IMR-90 (cell line): ENCODE results near the gene ZNF565. TPM values are rescaled to one million over a fixed set of nuclear protein-coding genes. Genes with fewer than 3 reads are reported as not detected.

Experiments used
- ATAC-seq: fragments of 200-7000 bp; cut with Tn5 transposase; 2 replicates; pipeline ENCODE4 v1.9.1; 2020; ENCODE audit warnings: low read depth, mild to moderate bottlenecking, moderate library complexity
- BruUV-seq: library from RNA; stranded (reverse); fragments of 400-500 nt; replicated peaks from 2 replicates; lab custom pipeline; 2021; lab: Mats Ljungman, UMichigan
- CTCF ChIA-PET: fragments of 300-600 bp; formaldehyde crosslinking; extraction: SDS; loops from one replicate; lab custom pipeline; 2021; ENCODE audit warnings: antibody characterized with exemption; lab: Yijun Ruan, JAX
- POLR2A ChIA-PET: fragments of 300-600 bp; sonication (Branson Sonifier 250); formaldehyde crosslinking; loops from one replicate; lab custom pipeline; 2022; ENCODE audit warnings: antibody characterized with exemption; ENCODE audit not compliant: unreplicated experiment; lab: Charles Lee
- DNase-seq: peaks from one replicate; pipeline ENCODE4 v3.0.0; 2013
- H2AFZ ChIP-seq: replicated peaks from 2 replicates; pipeline ENCODE3; 2013; ENCODE audit warnings: low read length, mild to moderate bottlenecking; ENCODE audit not compliant: poor library complexity
- H2AK5ac ChIP-seq: 2 replicates; pipeline ENCODE4 v1.6.1; 2013; ENCODE audit warnings: low read depth, low read length, inconsistent platforms
- H2AK9ac ChIP-seq: replicated peaks from 2 replicates; pipeline ENCODE3; 2013; ENCODE audit warnings: mild to moderate bottlenecking, low read depth, low read length, moderate library complexity; ENCODE audit not compliant: poor library complexity
- H2BK120ac ChIP-seq: 2 replicates; pipeline ENCODE4 v1.6.1; 2013; ENCODE audit warnings: low read depth, low read length, inconsistent platforms
- H2BK15ac ChIP-seq: 3 replicates; pipeline ENCODE4 v1.6.1; 2013; ENCODE audit warnings: low read depth, low read length, inconsistent platforms
- H2BK20ac ChIP-seq: 2 replicates; pipeline ENCODE4 v1.6.1; 2013; ENCODE audit warnings: low read depth, mild to moderate bottlenecking, inconsistent platforms, low read length, moderate library complexity
- H2BK5ac ChIP-seq: 2 replicates; pipeline ENCODE4 v1.6.1; 2013; ENCODE audit warnings: mild to moderate bottlenecking, low read depth, low read length, inconsistent platforms; ENCODE audit not compliant: poor library complexity, severe bottlenecking
- H3K14ac ChIP-seq: replicated peaks from 2 replicates; pipeline ENCODE4 v1.6.1; 2013; ENCODE audit warnings: low read depth, low read length, inconsistent platforms
- H3K18ac ChIP-seq: 2 replicates; pipeline ENCODE4 v1.6.1; 2013; ENCODE audit warnings: low read depth, low read length, control low read depth
- H3K23ac ChIP-seq: 2 replicates; pipeline ENCODE4 v1.6.1; 2013; ENCODE audit warnings: low read depth, low read length, inconsistent platforms
- H3K27ac ChIP-seq: 2 replicates; pipeline ENCODE4 v1.5.1; 2013; ENCODE audit warnings: mild to moderate bottlenecking, control low read depth, low read length; ENCODE audit not compliant: insufficient read depth
- H3K27me3 ChIP-seq: 2 replicates; pipeline ENCODE4 v1.6.1; 2013; ENCODE audit warnings: low read length; ENCODE audit not compliant: control insufficient read depth, insufficient read depth
- H3K36me3 ChIP-seq: 2 replicates; pipeline ENCODE4 v1.6.1; 2013; ENCODE audit warnings: low read length, mixed read lengths; ENCODE audit not compliant: control insufficient read depth, insufficient read depth
- H3K4ac ChIP-seq: 2 replicates; pipeline ENCODE4 v1.6.1; 2013; ENCODE audit warnings: low read depth, low read length, inconsistent platforms
- H3K4me1 ChIP-seq: 2 replicates; pipeline ENCODE4 v1.6.1; 2013; ENCODE audit warnings: low read length, mixed read lengths; ENCODE audit not compliant: control insufficient read depth, insufficient read depth
- H3K4me2 ChIP-seq: 2 replicates; pipeline ENCODE4 v1.6.1; 2013; ENCODE audit warnings: low read depth, mild to moderate bottlenecking, control low read depth, low read length, moderate library complexity
- H3K4me3 ChIP-seq: 2 replicates; pipeline ENCODE4 v1.5.1; 2013; ENCODE audit warnings: low read depth, mild to moderate bottlenecking, control low read depth, low read length, moderate library complexity; ENCODE audit not compliant: insufficient read depth
- H3K56ac ChIP-seq: 2 replicates; pipeline ENCODE4 v1.6.1; 2013; ENCODE audit warnings: low read length, inconsistent platforms; ENCODE audit not compliant: insufficient read depth; ENCODE audit errors: extremely low read depth
- H3K79me1 ChIP-seq, 2 experiments: 2 replicates each; pipeline ENCODE4 v1.6.1; 2013; ENCODE audit warnings: low read length in 2 of 2, inconsistent platforms in 1 of 2, low read depth in 1 of 2
- H3K9ac ChIP-seq: 2 replicates; pipeline ENCODE4 v1.6.1; 2013; ENCODE audit warnings: low read depth, low read length, control low read depth
- H3K9me1 ChIP-seq: 2 replicates; pipeline ENCODE4 v1.6.1; 2013; ENCODE audit warnings: low read length, inconsistent platforms; ENCODE audit not compliant: insufficient read depth
- H3K9me3 ChIP-seq: 2 replicates; pipeline ENCODE4 v1.6.1; 2013; ENCODE audit warnings: low read length; ENCODE audit not compliant: control insufficient read depth, insufficient read depth
- H4K20me1 ChIP-seq: 2 replicates; pipeline ENCODE4 v1.6.1; 2013; ENCODE audit warnings: low read length, inconsistent platforms; ENCODE audit not compliant: insufficient read depth
- H4K5ac ChIP-seq: 2 replicates; pipeline ENCODE4 v1.6.1; 2013; ENCODE audit warnings: mild to moderate bottlenecking, low read depth, low read length, control low read depth
- H4K8ac ChIP-seq, 2 experiments: 2 replicates each; pipeline ENCODE4 v1.6.1; 2013; ENCODE audit warnings: low read depth in 2 of 2, low read length in 2 of 2, control low read depth in 1 of 2, inconsistent platforms in 1 of 2
- H4K91ac ChIP-seq: 2 replicates; pipeline ENCODE4 v1.6.1; 2013; ENCODE audit warnings: low read depth, low read length, inconsistent platforms; ENCODE audit not compliant: insufficient read depth
- BHLHE40 ChIP-seq: fragments of 150-350 bp; IDR thresholded peaks from 2 replicates; pipeline ENCODE4 v1.6.1; 2016; ENCODE audit warnings: mild to moderate bottlenecking, low read depth, low read length
- CEBPB ChIP-seq: IDR thresholded peaks from 2 replicates; pipeline ENCODE4 v1.6.1; 2012; ENCODE audit warnings: low read depth, low read length, improper control_type of control experiment
- CHD1 ChIP-seq: IDR thresholded peaks from 2 replicates; pipeline ENCODE4 v1.6.1; 2012; ENCODE audit warnings: low read depth, low read length, improper control_type of control experiment
- CTCF ChIP-seq: conservative IDR thresholded peaks from 2 replicates; pipeline ENCODE4 v1.5.1; 2012; ENCODE audit warnings: mild to moderate bottlenecking, low read depth, low read length, improper control_type of control experiment
- FOS ChIP-seq: fragments of 150-350 bp; IDR thresholded peaks from 2 replicates; pipeline ENCODE4 v1.6.1; 2016; ENCODE audit warnings: low read depth, low read length
- MAFK ChIP-seq: IDR thresholded peaks from 2 replicates; pipeline ENCODE4 v1.6.1; 2012; ENCODE audit warnings: low read depth, low read length, improper control_type of control experiment
- MAZ ChIP-seq: IDR thresholded peaks from 2 replicates; pipeline ENCODE4 v1.6.1; 2012; ENCODE audit warnings: low read depth, mild to moderate bottlenecking, low read length, improper control_type of control experiment, moderate library complexity, borderline replicate concordance
- MXI1 ChIP-seq: IDR thresholded peaks from 2 replicates; pipeline ENCODE4 v1.6.1; 2012; ENCODE audit warnings: low read depth, mild to moderate bottlenecking, low read length, moderate library complexity, borderline replicate concordance
- NFE2L2 ChIP-seq: fragments of 150-350 bp; IDR thresholded peaks from 2 replicates; pipeline ENCODE4 v1.6.1; 2016; ENCODE audit warnings: low read depth, mild to moderate bottlenecking, low read length
- POLR2A ChIP-seq: IDR thresholded peaks from 2 replicates; pipeline ENCODE4 v1.6.1; 2012; ENCODE audit warnings: mild to moderate bottlenecking, low read depth, low read length
- RAD21 ChIP-seq: IDR thresholded peaks from 2 replicates; pipeline ENCODE4 v1.6.1; 2012; ENCODE audit warnings: low read length, improper control_type of control experiment
- RCOR1 ChIP-seq: IDR thresholded peaks from 2 replicates; pipeline ENCODE4 v1.6.1; 2012; ENCODE audit warnings: mild to moderate bottlenecking, low read length, improper control_type of control experiment; ENCODE audit not compliant: insufficient replicate concordance
- RFX5 ChIP-seq: IDR thresholded peaks from 2 replicates; pipeline ENCODE4 v1.8.0; 2012; ENCODE audit warnings: low read depth, mild to moderate bottlenecking, low read length, moderate library complexity
- SMC3 ChIP-seq: fragments of 150-350 bp; IDR thresholded peaks from 2 replicates; pipeline ENCODE4 v1.6.1; 2016; ENCODE audit warnings: low read depth, mild to moderate bottlenecking, antibody characterized with exemption, low read length, moderate library complexity
- WGBS, 2 experiments: methylation state at CpG; one replicate each; pipeline versions ENCODE4 v1.1.5 to v1.1.7; 2013; ENCODE audit warnings: missing lambda C conversion rate in 2 of 2; ENCODE audit not compliant: insufficient read length in 1 of 2; ENCODE audit errors: extremely low coverage in 2 of 2; 5-methylcytosine and 5-hydroxymethylcytosine counted together
- dilution Hi-C: fragments of 300-500 bp; cut with HindIII; formaldehyde crosslinking; loops from one replicate; pipeline ENCODE4 v1.14.3; 2018; ENCODE audit warnings: low sequenced_read_pairs; ENCODE audit not compliant: unreplicated experiment
- in situ Hi-C: fragments of 300-500 bp; cut with MboI; formaldehyde crosslinking; loops from 3 replicates; pipeline ENCODE4 v1.14.3; 2019; ENCODE audit warnings: low sequenced_read_pairs, inconsistent platforms, mixed read lengths
- intact Hi-C: fragments of 100-400 bp; cut with micrococcal nuclease; formaldehyde crosslinking; loops from 2 replicates; pipeline ENCODE4 v1.10.0; 2022
- polyA plus RNA-seq, 3 experiments: library from polyadenylated mRNA; depleted of rRNA; stranded (reverse); fragments of >200 nt; gene quantifications; 2 replicates each; pipeline ENCODE4 v1.2.3, GENCODE V29; 2012; ENCODE audit warnings: low replicate concordance in 1 of 3
- total RNA-seq: library from RNA; depleted of rRNA; stranded (reverse); fragments of >200 nt; gene quantifications from 2 replicates; pipeline ENCODE4 v1.2.3, GENCODE V29; 2012

Gene ZNF565
- total and polyA plus RNA-seq, 2 of the 4 experiments (the other 2 are of a cell fraction): 2.3 to 7.5 TPM

DNA sequence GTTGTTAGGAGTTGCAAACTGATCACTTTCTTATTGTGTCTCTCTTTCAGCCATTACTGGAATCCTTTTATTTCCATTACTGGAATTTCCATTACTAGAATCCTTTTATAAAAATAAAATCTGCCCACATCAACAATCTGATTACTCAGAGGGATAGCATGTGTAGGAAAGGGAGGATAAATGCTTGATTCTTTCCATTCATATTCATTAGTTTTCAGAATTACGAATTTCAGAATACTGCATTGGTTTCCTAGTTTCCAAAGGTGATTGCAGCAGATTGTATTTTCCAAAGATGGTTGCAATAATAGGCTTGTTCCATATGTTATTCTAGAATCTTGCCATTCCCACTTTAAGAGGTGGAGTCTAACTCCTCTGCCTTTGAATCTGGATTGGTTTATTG is 37.6 kb upstream of the ZNF565 start:
- no peaks in the 10 kb centered on the region for H3K36me3 ChIP-seq
- ChIA-PET CTCF (no interaction called here), POLR2A (no interaction called here)
- peaks cover 3% of the 10 kb centered on the region; the same call in 1 of the 2 replicates for H3K9me3 ChIP-seq
- no peaks in the 10 kb centered on the region for H3K4me1 ChIP-seq
- H3K4ac ChIP-seq: no peak overlapping the region
- no peak overlapping the region for H3K27ac ChIP-seq
- H2BK15ac ChIP-seq: no peak overlapping the region
- no peak overlapping the region for H3K56ac ChIP-seq
- no peak overlapping the region for H3K18ac ChIP-seq
- BruUV-seq: no TSS peak
- H3K4me3 ChIP-seq: no peak overlapping the region
- dilution Hi-C loops (no loop called here), in situ Hi-C loops (no loop called here), intact Hi-C loops (no loop called here)
- no peaks in the 10 kb centered on the region for H3K27me3 ChIP-seq
- no peak overlapping the region for H2BK120ac ChIP-seq
- no peak for TF ChIP-seq CTCF
- no peak for TF ChIP-seq SMC3
- no peak for TF ChIP-seq RCOR1
- TF ChIP-seq FOS: no peak
- no peak for TF ChIP-seq MAFK
- TF ChIP-seq RFX5: no peak
- no peak for TF ChIP-seq RAD21
- TF ChIP-seq BHLHE40: no peak
- no peak for TF ChIP-seq POLR2A
- TF ChIP-seq MXI1: no peak
- TF ChIP-seq MAZ: no peak
- TF ChIP-seq CHD1: no peak
- no peak for TF ChIP-seq NFE2L2
- TF ChIP-seq CEBPB: no peak
- no peak overlapping the region for H3K23ac ChIP-seq
- H2BK5ac ChIP-seq: no peak overlapping the region
- H4K91ac ChIP-seq: no peak overlapping the region
- no peak overlapping the region for H2AK9ac ChIP-seq
- no peak overlapping the region for H4K5ac ChIP-seq
- no peak overlapping the region for H3K4me2 ChIP-seq
- H3K79me1 ChIP-seq: no peaks in the 10 kb centered on the region
- no peak overlapping the region for H3K14ac ChIP-seq
- H4K20me1 ChIP-seq: no peaks in the 10 kb centered on the region
- H2BK20ac ChIP-seq: no peak overlapping the region
- no peak overlapping the region for H3K9ac ChIP-seq
- no peaks in the 10 kb centered on the region for H3K9me1 ChIP-seq
- ATAC-seq (peak; percentile 11; the same call in 1 of the 2 replicates), DNase-seq (no peak)
- WGBS, 2 experiments: no CpG with 5 or more reads among the region's 1 CpG
- no peak overlapping the region for H2AFZ ChIP-seq
- no peak overlapping the region for H4K8ac ChIP-seq
- H2AK5ac ChIP-seq: no peak overlapping the region
